ENCODE data around the gene RABGGTA. TPM values are rescaled to one million over a fixed set of nuclear protein-coding genes. Genes with fewer than 3 reads are reported as not detected.

RABGGTA gene
- total and polyA plus RNA-seq, 10 of the 15 experiments (the other 5 are each of a cell fraction or from before 2014, with no cell fraction given): 19.1 to 75.6 (median 46.9) TPM

- no peaks in the 10 kb centered on the region; the same call in none of the 2 replicates for H3K79me2 ChIP-seq (ENCODE audit: control insufficient read depth, insufficient read depth, low read length)
- no peak overlapping the region for H3K27ac ChIP-seq (ENCODE audit: control insufficient read depth, insufficient read depth)
- no TSS peak for BruUV-seq (replicated peaks)
- H3K4me3 ChIP-seq: no peak overlapping the region
- SMC1A ChIA-PET (ENCODE audit: uncharacterized antibody, unreplicated experiment): interaction anchor here (0.9 to 2.7 kb wide), 4 partner anchors 22 to 80 kb away, joined by 3 to 14 read pairs (median 6); partner anchors contain the start of genes CHMP4A, RABGGTA and TINF2
- no peak overlapping the region for H2AFZ ChIP-seq (ENCODE audit: control insufficient read depth, low read depth, low read length)
- no peaks in the 10 kb centered on the region for H3K9me3 ChIP-seq (replicated peaks; ENCODE audit: control insufficient read depth, insufficient read depth, low read length)
- intact Hi-C loops (cut with micrococcal nuclease; ENCODE audit: unreplicated experiment): no loop called here
- H3K9ac ChIP-seq (ENCODE audit: control insufficient read depth, insufficient read depth, low read length): no peak overlapping the region
- DNase-seq (ENCODE audit: low read depth, low spot score) (no peak), ATAC-seq (no peak), FAIRE-seq (no peak)
- CTCF ChIA-PET: interaction anchor here (0.6 to 13.4 kb wide), 4 partner anchors 15 to 50 kb away, joined by 4 to 269 read pairs (median 26); partner anchors contain the start of genes CIDEB, RABGGTA and TINF2
- peaks cover 30% of the 10 kb centered on the region for H3K4me1 ChIP-seq (ENCODE audit: control insufficient read depth, insufficient read depth, low read length)
- H3K36me3 ChIP-seq (ENCODE audit: control insufficient read depth in 2 of 2, insufficient read depth in 2 of 2, low read length in 1 of 2): peaks cover 13 to 37% of the 10 kb centered on the region in 2 experiments
- RAD21 ChIA-PET (ENCODE audit: unreplicated experiment): interaction anchor here (1.2 to 1.5 kb wide), 2 partner anchors 47 to 51 kb away, joined by 4 to 9 read pairs; partner anchors contain the start of gene TINF2
- no peaks in the 10 kb centered on the region for H3K27me3 ChIP-seq (replicated peaks in 1 of 2; ENCODE audit: control insufficient read depth in 2 of 2, insufficient read depth in 2 of 2, low read length in 1 of 2)
- POLR2A ChIA-PET: interaction anchor here (0.8 to 1.7 kb wide), 4 partner anchors 10 to 51 kb away, joined by 3 to 4 read pairs (median 3); partner anchors contain the start of gene TINF2
- no peaks in the 10 kb centered on the region for H4K20me1 ChIP-seq (ENCODE audit: control insufficient read depth, insufficient read depth)
- in situ Hi-C loops (cut with MboI): no loop called here
- 94% methylated on average over 2 of the region's 2 CpGs for WGBS (ENCODE audit: insufficient coverage, insufficient replicate concordance, low lambda C conversion rate, missing lambda C conversion rate)
- no peak overlapping the region for H3K4me2 ChIP-seq (ENCODE audit: control insufficient read depth, insufficient read depth)
- TF ChIP-seq PRDM15 (CRISPR knock-in tag; IDR thresholded peaks at IDR 0.05) (no peak), KDM1A (IDR thresholded peaks at IDR 0.05; ENCODE audit: borderline replicate concordance) (no peak), CBX3 (IDR thresholded peaks at IDR 0.05; ENCODE audit: borderline replicate concordance, low read depth) (no peak), NFYB (IDR thresholded peaks at IDR 0.05; ENCODE audit: insufficient read depth, low read depth, low read length) (no peak), E2F4 (IDR thresholded peaks at IDR 0.05; ENCODE audit: low read depth, low read length) (no peak), CBFB (IDR thresholded peaks at IDR 0.05; ENCODE audit: low read depth) (no peak), EED (IDR thresholded peaks at IDR 0.05; ENCODE audit: low read depth) (no peak), SP1 (IDR thresholded peaks at IDR 0.05; ENCODE audit: low read depth, low read length) (no peak), SRF (IDR thresholded peaks at IDR 0.05; ENCODE audit: low read depth in 2 of 2, low read length in 2 of 2) (no peak), SMC3 (IDR thresholded peaks at IDR 0.05; ENCODE audit: borderline replicate concordance, low read length) (no peak), SKIL (IDR thresholded peaks at IDR 0.05; ENCODE audit: low read depth, poor library complexity, severe bottlenecking) (no peak), HDGF (IDR thresholded peaks at IDR 0.05) (no peak), REST (IDR thresholded peaks at IDR 0.05; ENCODE audit: low read depth, low read length) (no peak), STAT1 (conservative IDR thresholded peaks at IDR 0.05) (no peak)
Observed at GRCh38 chr14:24293525-24293924, 22.1 kb upstream of the RABGGTA start.

Data from GM12878 (cell line).